Keratinocyte (primary cell): ENCODE results near the gene CBY2. TPM values are rescaled to one million over a fixed set of nuclear protein-coding genes. Genes with fewer than 3 reads are reported as not detected.
"Not testable (repeated sequence)": the region's sequence is repeated elsewhere in the genome, so short reads cannot be mapped to it uniquely, and the experiment has no call there.

ENCODE experiments used
- DNase-seq: peaks from one replicate; pipeline ENCODE4 v3.0.0-alpha.2; 2011; ENCODE audit warnings: low read depth, missing footprints, low spot score
- FAIRE-seq: peaks from 2 replicates; lab custom pipeline; 2011; peaks lifted over from hg19 to GRCh38; lab: Jason Lieb, UNC
- H2AFZ ChIP-seq: 2 replicates; pipeline ENCODE4 v1.6.0; 2012; ENCODE audit warnings: low read length, control low read depth, inconsistent platforms; ENCODE audit not compliant: control insufficient read depth
- H3K27ac ChIP-seq: 2 replicates; pipeline ENCODE4 v1.5.1; 2011; ENCODE audit warnings: low read length; ENCODE audit not compliant: control insufficient read depth, insufficient read depth
- H3K27me3 ChIP-seq: 3 replicates; pipeline ENCODE4 v1.6.0; 2011; ENCODE audit warnings: low read length; ENCODE audit not compliant: control insufficient read depth, insufficient read depth; ENCODE audit errors: extremely low read depth
- H3K36me3 ChIP-seq, 2 experiments: 2 replicates in 1 of 2; 3 replicates in 1 of 2; pipeline ENCODE4 v1.5.1; 2011; ENCODE audit warnings: low read length in 2 of 2, mild to moderate bottlenecking in 1 of 2; ENCODE audit not compliant: control insufficient read depth in 2 of 2, insufficient read depth in 2 of 2; ENCODE audit errors: extremely low read depth in 1 of 2
- H3K4me1 ChIP-seq: 3 replicates; pipeline ENCODE4 v1.5.1; 2011; ENCODE audit warnings: low read length; ENCODE audit not compliant: control insufficient read depth, insufficient read depth; ENCODE audit errors: extremely low read depth
- H3K4me2 ChIP-seq: 3 replicates; pipeline ENCODE4 v1.6.0; 2011; ENCODE audit warnings: low read depth, low read length; ENCODE audit not compliant: control insufficient read depth, insufficient read depth; ENCODE audit errors: extremely low read depth
- H3K4me3 ChIP-seq, 3 experiments: fragments of 200-600 bp in 1 of 3; sonication (generic) in 1 of 3; 2 replicates in 2 of 3; 3 replicates in 1 of 3; pipeline ENCODE4 v1.5.1; 2011 to 2016; ENCODE audit warnings: low read length in 3 of 3, mild to moderate bottlenecking in 3 of 3, control low read depth in 2 of 3, inconsistent platforms in 1 of 3, low read depth in 1 of 3, mixed read lengths in 1 of 3, mixed run types in 1 of 3, moderate library complexity in 1 of 3; ENCODE audit not compliant: control insufficient read depth in 2 of 3, insufficient read depth in 2 of 3; ENCODE audit errors: extremely low read depth in 1 of 3
- H3K79me2 ChIP-seq: 2 replicates; pipeline ENCODE4 v1.6.0; 2012; ENCODE audit warnings: low read length; ENCODE audit not compliant: control insufficient read depth, insufficient read depth
- H3K9ac ChIP-seq: 3 replicates; pipeline ENCODE4 v1.6.0; 2011; ENCODE audit warnings: low read length; ENCODE audit not compliant: control insufficient read depth, insufficient read depth; ENCODE audit errors: extremely low read depth
- H3K9me1 ChIP-seq: 3 replicates; pipeline ENCODE4 v1.6.0; 2011; ENCODE audit warnings: low read length; ENCODE audit not compliant: control insufficient read depth, insufficient read depth; ENCODE audit errors: extremely low read depth
- H3K9me3 ChIP-seq: 2 replicates; pipeline ENCODE4 v1.5.1; 2012; ENCODE audit warnings: low read depth, low read length; ENCODE audit not compliant: control insufficient read depth
- H4K20me1 ChIP-seq: 3 replicates; pipeline ENCODE4 v1.6.0; 2011; ENCODE audit warnings: low read length; ENCODE audit not compliant: control insufficient read depth, insufficient read depth; ENCODE audit errors: extremely low read depth
- EZH2 ChIP-seq: IDR thresholded peaks from one replicate; pipeline ENCODE4 v1.6.1; 2012; ENCODE audit warnings: inconsistent platforms, mild to moderate bottlenecking, low read length, moderate library complexity
- dilution Hi-C: fragments of 300-500 bp; cut with MboI; formaldehyde crosslinking; loops from one replicate; pipeline ENCODE4 v1.7.0; 2020; ENCODE audit warnings: low sequenced_read_pairs; ENCODE audit not compliant: extremely low pct_ligation_motif_present
- polyA plus RNA-seq, 5 experiments: library from polyadenylated mRNA; depleted of rRNA in 3 of 5; stranded (reverse) in 3 of 5; stranded (forward) in 1 of 5; unstranded in 1 of 5; fragments of >200 nt; gene quantifications; 1 replicate in 1 of 5; 2 replicates in 3 of 5; 3 replicates in 1 of 5; pipeline versions ENCODE4 v1.2.1 to v1.2.3, GENCODE V29; 2011 to 2012; ENCODE audit warnings: missing spikeins in 2 of 5, low read depth in 1 of 5, low replicate concordance in 1 of 5
- TF ChIP-seq, protein P1 (sequence below), 3 experiments: IDR thresholded peaks in 1 of 3; conservative IDR thresholded peaks in 1 of 3; optimal IDR thresholded peaks in 1 of 3; 2 replicates in 2 of 3; 3 replicates in 1 of 3; pipeline versions ENCODE3 to v1.5.1; 2011; ENCODE audit warnings: low read length in 3 of 3, mild to moderate bottlenecking in 3 of 3, moderate library complexity in 2 of 3, control low read depth in 1 of 3, inconsistent platforms in 1 of 3; ENCODE audit not compliant: insufficient read depth in 2 of 3; ENCODE audit errors: extremely low read depth in 1 of 3

CBY2 gene
- polyA plus RNA-seq, 1 donor (not counting 4 experiments of a cell fraction or from before 2014, with no cell fraction given): not detected

DNA sequence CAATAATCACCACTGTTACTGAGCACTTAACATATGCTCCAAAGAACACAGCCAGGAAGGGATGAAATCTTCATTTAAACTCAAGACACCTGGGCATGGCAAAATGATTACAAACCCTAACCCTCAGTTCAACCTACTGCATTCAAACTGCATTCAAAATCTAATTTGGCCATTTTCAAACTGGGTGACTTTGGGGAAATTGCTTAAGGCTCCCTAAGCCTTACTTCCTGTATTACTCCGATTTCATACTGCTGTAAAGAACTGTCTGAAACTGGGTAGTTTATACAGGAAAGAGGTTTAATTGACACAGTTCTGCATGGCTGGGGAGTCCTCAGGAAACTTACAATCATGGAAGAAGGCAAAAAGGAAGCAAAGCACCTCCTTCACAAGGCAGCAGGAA, 50.4 kb downstream of the CBY2 start:
- H3K9me1 ChIP-seq: no peaks in the 10 kb centered on the region
- peaks cover 8% of the 10 kb centered on the region for H3K27me3 ChIP-seq
- no peaks in the 10 kb centered on the region for H3K36me3 ChIP-seq
- DNase-seq: no peak
- H4K20me1 ChIP-seq: no peaks in the 10 kb centered on the region
- H3K9me3 ChIP-seq: no peaks in the 10 kb centered on the region
- dilution Hi-C loops: no loop called here
- H3K4me1 ChIP-seq: no peaks in the 10 kb centered on the region
- no peaks in the 10 kb centered on the region for H3K79me2 ChIP-seq
- no peak overlapping the region for H3K4me2 ChIP-seq
- H2AFZ ChIP-seq: no peak overlapping the region
- no peak overlapping the region for H3K9ac ChIP-seq
- TF ChIP-seq, protein P1, sequence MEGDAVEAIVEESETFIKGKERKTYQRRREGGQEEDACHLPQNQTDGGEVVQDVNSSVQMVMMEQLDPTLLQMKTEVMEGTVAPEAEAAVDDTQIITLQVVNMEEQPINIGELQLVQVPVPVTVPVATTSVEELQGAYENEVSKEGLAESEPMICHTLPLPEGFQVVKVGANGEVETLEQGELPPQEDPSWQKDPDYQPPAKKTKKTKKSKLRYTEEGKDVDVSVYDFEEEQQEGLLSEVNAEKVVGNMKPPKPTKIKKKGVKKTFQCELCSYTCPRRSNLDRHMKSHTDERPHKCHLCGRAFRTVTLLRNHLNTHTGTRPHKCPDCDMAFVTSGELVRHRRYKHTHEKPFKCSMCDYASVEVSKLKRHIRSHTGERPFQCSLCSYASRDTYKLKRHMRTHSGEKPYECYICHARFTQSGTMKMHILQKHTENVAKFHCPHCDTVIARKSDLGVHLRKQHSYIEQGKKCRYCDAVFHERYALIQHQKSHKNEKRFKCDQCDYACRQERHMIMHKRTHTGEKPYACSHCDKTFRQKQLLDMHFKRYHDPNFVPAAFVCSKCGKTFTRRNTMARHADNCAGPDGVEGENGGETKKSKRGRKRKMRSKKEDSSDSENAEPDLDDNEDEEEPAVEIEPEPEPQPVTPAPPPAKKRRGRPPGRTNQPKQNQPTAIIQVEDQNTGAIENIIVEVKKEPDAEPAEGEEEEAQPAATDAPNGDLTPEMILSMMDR (optimal IDR thresholded peaks at IDR 0.05 in 1 of 3, IDR thresholded peaks at IDR 0.05 in 1 of 3, conservative IDR thresholded peaks at IDR 0.05 in 1 of 3; ENCODE audit: extremely low read depth in 1 of 3, insufficient read depth in 2 of 3, low read length in 3 of 3): no peak
- no peak for TF ChIP-seq EZH2
- no peak for FAIRE-seq
- H3K4me3 ChIP-seq: no peak overlapping the region
- no peak overlapping the region for H3K27ac ChIP-seq

DNA sequence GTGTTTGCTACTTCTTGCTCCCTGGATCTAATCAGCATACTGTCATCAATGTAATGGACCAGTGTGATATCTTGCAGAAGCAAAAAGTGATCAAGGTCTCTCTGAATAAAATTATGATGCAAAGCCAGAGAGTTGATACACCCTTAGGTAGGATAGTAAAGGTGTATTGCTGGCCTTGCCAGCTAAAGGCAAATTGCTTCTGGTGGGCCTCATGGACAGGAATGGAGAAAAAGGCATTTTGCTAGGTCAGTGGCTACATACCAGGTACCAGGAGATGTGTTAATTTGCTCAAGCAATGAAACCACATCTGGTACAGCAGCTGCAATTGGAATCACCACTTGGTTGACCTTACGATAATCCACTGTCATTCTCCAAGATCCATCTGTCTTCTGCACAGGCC, 54.4 kb downstream of the CBY2 start:
- H3K4me1 ChIP-seq, dilution Hi-C loops, H3K79me2 ChIP-seq, H2AFZ ChIP-seq, H3K36me3 ChIP-seq, H3K27ac ChIP-seq, H4K20me1 ChIP-seq, DNase-seq, H3K9me1 ChIP-seq, H3K4me2 ChIP-seq, H3K9me3 ChIP-seq, H3K27me3 ChIP-seq, FAIRE-seq, H3K4me3 ChIP-seq, H3K9ac ChIP-seq: not testable (repeated sequence)

DNA sequence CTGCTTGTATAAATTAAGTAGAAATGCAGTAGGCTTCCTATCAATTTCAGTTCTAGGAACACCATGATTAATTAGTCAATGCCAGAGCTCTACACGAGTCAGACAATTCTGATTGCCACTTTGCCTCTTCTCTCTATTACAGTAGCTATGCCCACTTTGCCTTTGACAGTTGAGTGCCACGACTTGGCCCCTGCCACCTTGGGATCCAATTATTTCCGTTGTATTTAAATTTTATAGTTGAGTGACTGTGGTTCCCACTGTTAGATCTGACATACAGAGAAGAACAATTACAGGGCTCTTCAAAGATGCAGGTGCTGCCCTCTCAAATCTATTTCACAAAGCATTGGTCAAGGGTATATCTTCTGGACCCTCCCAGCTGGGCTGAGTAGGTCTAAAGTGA, 55.5 kb downstream of the CBY2 start:
- H4K20me1 ChIP-seq, H2AFZ ChIP-seq, H3K27me3 ChIP-seq, H3K79me2 ChIP-seq, H3K4me1 ChIP-seq, H3K9me3 ChIP-seq, FAIRE-seq, H3K27ac ChIP-seq, H3K9ac ChIP-seq, dilution Hi-C loops, H3K4me2 ChIP-seq, H3K4me3 ChIP-seq, H3K36me3 ChIP-seq, DNase-seq, H3K9me1 ChIP-seq: not testable (repeated sequence)
